ENCODE measurements around the gene UBR2.
"Not testable (repeated sequence)": the region's sequence is repeated elsewhere in the genome, so short reads cannot be mapped to it uniquely, and the experiment has no call there.

UBR2 gene

GRCh38 chr6:42733867-42734481, 170.1 kb downstream of the UBR2 start:
- not testable (repeated sequence) for DNase-seq

DNA sequence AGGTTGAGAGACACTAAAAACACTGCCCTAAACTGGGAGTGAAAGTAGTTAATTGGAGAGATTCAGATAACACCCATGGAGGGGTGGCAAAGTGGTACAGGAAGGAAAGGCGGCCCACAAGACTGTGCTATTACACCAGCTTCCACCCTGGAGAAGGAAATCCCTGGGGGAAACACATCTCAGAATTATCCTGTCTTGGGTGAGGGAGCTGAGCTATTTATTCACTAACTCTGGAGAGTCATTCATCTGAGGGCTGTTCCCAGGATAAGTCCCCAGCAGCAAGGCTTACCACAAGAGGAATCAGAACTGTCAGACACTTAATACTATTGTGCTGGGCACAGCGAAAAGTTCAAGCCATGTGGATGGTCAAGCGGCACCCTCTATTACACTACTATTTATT, 172.1 kb downstream of the UBR2 start:
- no peak for DNase-seq

DNA sequence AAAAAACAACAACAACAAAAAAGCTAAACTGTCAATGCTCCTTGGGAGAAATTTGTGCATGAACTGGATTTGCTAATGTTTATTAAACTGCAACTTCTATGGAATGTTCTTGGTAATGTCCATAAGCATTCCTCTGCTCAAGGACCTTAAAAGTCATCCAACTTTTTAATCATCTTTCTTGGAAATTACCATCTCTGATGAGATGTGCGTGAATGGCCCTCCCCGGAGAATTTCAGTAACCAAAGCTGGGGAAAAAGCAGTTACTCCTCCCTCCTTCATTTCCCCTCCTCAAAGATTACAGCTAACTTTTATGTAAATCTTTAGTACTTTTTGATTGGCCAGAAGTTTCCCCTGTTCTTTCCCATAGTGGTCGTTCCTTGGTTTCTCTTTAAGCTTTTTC, 176.9 kb downstream of the UBR2 start:
- no peak for DNase-seq

GRCh38 chr6:42742116-42742894, 178.5 kb downstream of the UBR2 start:
- peak; percentile 55 for DNase-seq

Data from NCI-H1436 (cell line).